GM21737 (cell line): Measurements from ENCODE around the gene IPO13.

Source experiments
- ATAC-seq: cut with Tn5 transposase; IDR thresholded peaks from one replicate; pipeline ENCODE4 v1.9.1; 2021; ENCODE audit warnings: mild to moderate bottlenecking, moderate library complexity; ENCODE audit not compliant: unreplicated experiment

IPO13 gene

GRCh38 chr1:43930168-43930948 lies 16.4 kb upstream of the IPO13 start:
- no peak for ATAC-seq

- ATAC-seq: no peak
These were observed 15.8 kb upstream of the IPO13 start for GRCh38 chr1:43930949-43931275.

DNA sequence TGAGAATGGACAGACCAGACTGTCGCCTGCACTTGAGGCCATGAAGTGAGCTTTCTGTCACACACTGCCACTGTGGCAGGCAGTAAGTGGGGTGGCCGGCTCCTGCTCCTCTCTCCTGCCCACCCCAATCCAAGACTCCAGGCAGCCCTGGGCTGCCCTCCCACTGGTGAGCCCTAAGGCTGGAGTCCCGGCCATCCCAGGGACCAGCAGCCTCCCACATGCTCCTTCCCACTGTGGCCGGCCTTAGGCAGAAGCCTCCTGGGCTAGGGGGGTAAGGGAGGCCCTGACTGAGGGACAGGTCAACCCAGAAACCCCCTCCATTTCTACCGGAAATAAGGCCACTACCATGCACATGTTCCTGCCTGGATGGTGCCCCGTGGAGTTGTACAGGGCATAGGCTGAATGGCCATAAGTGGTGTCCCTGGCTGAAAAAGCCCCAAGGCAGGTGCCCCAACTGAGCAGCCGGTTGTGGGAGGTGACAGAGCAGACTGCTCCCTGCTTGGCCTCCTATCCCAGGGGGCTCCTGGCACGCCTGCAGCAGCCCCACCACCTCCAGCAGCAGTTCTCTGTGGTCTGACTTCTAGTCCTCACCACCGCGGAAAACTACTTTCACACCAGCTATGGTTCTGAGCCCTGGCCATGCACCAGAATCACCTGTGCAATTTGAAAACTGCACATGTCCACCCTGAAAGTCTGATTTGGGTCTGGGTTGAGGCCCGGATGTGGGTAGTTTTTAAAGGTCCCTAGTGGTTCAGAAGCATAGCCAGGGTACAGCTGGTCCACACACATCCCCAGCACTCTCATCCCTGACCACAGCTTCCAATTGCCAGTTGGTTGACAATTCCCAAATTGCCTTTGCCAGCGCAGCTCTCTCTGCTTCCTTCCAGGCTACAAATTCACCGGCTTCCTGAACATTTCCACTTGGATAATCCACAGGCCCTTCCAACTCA lies 14.8 kb upstream of the IPO13 start:
- no peak for ATAC-seq

- ATAC-seq: no peak
These were observed 13.9 kb upstream of the IPO13 start for GRCh38 chr1:43932786-43933385.

- no peak for ATAC-seq
These were observed 13.2 kb upstream of the IPO13 start, which contains the start of gene ARTN for GRCh38 chr1:43933386-43934100. Gene ARTN, plus strand, starts transcription at chr1:43933801. Its CDS starts 1,856 bp downstream, at chr1:43935657.

DNA sequence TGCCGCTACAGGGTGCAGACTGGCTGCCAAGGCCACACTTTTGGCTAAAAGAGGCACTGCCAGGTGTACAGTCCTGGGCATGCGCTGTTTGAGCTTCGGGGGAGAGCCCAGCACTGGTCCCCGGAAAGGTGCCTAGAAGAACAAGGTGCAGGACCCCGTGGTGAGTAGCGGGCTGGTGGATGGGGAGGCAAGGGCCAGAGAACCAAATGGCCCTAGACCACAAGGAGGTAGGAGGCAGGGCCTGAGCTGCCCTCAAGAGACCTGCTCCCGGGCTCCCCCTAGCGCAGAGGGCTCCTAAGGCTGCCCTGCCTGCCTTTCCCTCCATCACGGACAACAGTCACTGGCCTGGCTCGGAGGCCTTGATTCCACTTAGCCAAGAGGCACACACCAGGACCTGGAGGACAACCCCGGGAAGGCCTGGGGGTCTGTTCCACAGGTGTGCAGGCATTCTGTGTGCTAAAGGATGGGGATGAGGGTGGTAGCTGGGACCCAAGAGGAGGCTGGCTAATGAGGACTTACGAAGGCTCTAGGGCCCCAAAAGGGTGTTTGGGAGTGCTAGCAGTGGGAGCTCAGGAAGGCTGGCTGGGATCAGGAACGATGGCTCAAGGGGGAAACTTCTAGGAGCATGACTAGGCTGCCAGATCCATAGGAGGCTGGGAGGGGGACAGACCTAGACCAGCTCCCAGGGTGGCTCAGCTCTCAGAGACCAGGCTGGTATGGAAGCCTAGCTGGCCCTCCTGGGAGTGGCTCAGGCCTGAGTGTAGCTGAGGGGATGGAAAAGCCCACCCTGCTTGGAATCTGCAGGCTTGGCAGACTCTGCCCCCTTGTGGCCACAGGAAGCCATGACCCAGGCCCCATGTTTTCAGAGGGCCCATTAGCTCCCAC lies 12.4 kb upstream of the IPO13 start:
- ATAC-seq: no peak

- ATAC-seq: no peak
These were observed 11.8 kb upstream of the IPO13 start for GRCh38 chr1:43934986-43935324.

DNA sequence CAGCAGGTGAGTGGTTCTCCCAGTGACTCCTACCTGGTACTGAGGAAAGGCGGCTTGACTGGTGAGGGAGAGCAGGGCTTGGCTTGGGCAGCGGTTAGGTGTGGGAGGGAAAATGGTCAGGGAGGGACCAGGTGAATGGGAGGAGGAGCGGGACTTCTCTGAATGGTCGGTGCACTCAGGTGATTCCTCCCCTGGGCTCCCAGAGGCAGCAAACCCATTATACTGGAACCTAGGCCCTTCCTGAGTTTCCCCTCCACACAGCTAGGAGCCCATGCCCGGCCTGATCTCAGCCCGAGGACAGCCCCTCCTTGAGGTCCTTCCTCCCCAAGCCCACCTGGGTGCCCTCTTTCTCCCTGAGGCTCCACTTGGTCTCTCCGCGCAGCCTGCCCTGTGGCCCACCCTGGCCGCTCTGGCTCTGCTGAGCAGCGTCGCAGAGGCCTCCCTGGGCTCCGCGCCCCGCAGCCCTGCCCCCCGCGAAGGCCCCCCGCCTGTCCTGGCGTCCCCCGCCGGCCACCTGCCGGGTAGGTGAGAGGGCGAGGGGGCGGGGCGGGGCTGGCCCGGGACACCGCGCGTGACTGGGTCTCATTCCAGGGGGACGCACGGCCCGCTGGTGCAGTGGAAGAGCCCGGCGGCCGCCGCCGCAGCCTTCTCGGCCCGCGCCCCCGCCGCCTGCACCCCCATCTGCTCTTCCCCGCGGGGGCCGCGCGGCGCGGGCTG lies 10.9 kb upstream of the IPO13 start:
- no peak for ATAC-seq

- ATAC-seq: no peak
These were observed 10.2 kb upstream of the IPO13 start for GRCh38 chr1:43936431-43937151.

GRCh38 chr1:43937179-43937865 lies 9.4 kb upstream of the IPO13 start:
- no peak for ATAC-seq

- ATAC-seq: no peak
These were observed 8.4 kb upstream of the IPO13 start for GRCh38 chr1:43938383-43938782.

DNA sequence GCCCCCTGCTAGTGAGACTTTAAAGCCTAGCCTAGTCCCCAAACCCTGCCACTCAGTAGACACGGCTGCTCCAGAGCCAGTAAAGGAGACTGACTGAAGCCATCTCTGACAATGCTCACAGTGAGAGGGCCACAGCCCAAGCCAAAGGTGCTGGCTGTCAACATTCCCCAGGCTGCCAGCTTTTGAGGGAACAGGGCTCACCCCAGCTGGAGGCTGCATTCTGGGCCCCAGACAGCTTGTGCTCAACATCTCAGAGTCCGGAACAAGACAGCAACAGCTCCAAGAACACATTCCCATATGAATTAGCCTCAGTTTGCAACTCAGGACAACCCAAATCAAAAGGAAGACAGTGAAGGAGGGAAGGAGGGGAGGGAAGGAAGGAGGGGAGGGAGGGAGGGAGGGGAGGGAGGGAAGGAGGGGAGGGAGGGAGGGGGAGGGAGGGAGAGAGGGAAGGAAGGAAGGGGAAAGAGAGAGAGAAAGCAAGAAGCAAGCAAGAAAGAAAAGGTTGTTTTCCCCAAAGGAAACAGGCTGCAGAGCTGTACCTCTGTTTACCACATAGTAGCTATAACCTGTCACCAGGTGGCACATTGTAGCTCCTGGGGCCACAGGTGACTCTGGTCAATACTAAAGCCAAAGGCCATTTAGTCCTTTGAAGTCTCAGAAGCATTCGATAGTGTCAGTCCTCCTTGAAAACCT lies 7.7 kb upstream of the IPO13 start:
- no peak for ATAC-seq

DNA sequence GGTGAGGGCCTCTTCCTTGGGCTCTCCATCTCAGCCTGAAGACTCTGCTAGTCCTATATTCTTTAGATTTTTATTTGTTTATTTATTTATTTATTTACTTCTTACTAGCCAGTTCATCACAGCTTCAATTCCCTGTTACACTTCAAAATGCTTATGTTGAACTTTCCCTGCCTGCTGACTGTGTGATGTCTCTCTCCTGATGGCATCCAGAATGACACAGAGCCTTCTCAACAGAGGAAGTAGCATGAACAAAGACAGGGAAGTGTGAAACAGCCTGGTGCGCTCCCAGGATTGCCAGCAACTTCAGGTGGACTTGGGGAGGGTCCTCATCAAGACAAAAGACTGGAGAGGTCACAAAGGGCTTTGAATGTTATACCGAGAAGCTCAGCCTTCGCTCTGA lies 4.3 kb upstream of the IPO13 start:
- no peak for ATAC-seq

- no peak for ATAC-seq
These were observed 1.9 kb upstream of the IPO13 start for GRCh38 chr1:43944860-43945259.

DNA sequence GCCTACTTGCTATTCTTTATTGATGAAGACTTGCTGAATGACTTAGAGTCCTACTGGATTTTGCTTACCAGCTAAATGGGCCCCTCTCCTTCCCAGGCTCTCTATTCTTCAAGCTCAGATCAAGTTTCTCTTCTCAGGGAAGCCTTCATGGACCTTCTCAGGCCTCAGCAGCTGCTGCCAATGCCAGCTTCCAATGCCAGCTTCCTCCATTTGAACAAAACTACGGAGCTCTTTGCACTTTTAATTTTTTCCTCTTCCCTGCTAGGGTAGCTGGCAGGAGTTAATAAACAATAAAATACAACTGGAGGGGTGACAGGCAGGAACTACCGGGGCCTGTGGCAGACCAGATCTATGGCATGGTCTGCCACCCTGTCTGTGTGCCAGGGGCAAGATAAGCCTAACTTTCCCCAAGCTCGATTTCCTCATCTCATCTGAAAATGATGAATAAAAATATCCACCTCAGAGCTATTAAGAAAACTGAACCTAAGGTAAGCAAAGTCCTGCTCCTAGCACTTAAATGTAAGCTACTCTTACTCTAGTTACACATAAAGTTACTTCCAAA lies 995 bp upstream of the IPO13 start:
- no peak for ATAC-seq

DNA sequence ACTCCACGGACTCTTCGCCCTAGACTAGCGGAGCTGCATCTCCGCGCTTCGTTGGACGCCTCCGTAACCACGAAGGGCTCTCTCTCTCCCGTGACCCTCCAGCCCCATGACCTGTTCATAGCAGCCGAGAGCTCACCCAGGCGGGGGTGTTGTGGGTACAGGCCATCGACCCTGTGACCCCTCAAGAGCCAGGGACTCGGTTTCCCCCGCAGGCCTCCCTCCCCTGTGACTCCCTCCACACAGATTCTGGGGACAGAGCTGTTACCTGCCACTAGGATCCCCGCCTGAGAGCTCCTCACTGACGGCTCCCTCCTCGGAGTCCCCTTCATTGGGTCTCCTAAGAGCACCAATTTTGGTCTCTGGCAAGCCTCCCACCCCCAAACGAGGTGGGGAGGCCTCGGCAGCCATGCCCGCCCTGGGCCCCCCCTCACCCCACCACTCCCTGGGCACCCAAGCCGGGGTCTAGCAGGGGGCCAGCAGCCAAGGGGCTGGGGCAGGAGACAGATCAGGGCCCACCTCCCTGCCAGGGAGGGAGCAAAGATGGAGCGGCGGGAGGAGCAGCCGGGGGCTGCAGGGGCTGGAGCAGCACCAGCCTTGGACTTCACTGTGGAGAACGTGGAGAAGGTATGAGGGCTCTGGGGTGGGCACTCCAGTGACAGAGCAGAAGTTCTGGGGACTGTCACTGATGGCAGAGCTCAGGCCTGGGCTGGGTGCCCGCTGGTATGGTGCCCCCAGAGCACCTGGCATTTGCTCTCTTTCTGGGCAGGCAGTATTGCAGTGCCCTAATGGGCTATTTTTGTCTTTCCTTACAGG lies 517 bp downstream of the IPO13 start:
- peak; percentile 18 for ATAC-seq
